Thoracic aorta (tissue), 2 donors: ENCODE data around the gene CAMKK2. TPM values are rescaled to one million over a fixed set of nuclear protein-coding genes. Genes with fewer than 3 reads are reported as not detected.
"Not testable (repeated sequence)": the region's sequence is repeated elsewhere in the genome, so short reads cannot be mapped to it uniquely, and the experiment has no call there.

ENCODE experiments used
- ATAC-seq: fragments of 150-250 bp; one replicate; pipeline ENCODE4 v1.8.0; 2017; ENCODE audit warnings: low read depth; ENCODE audit not compliant: insufficient number of reproducible peaks, low FRiP score
- DNase-seq: peaks from one replicate; pipeline ENCODE4 v3.0.0-alpha.2; 2020; ENCODE audit warnings: low spot score
- H3K27ac ChIP-seq, 2 donors: fragments of 200-600 bp; sonication (generic); 1 replicate in 1 of 2; 2 replicates in 1 of 2; pipeline ENCODE4 v1.5.1; 2016; ENCODE audit warnings: mild to moderate bottlenecking in 2 of 2, moderate library complexity in 2 of 2
- H3K27me3 ChIP-seq: fragments of 200-600 bp; sonication (generic); replicated peaks from 2 replicates; pipeline ENCODE4 v1.6.0; 2016; ENCODE audit warnings: mild to moderate bottlenecking; ENCODE audit not compliant: insufficient read depth
- H3K36me3 ChIP-seq: fragments of 200-600 bp; sonication (generic); one replicate; pipeline ENCODE4 v1.5.1; 2016
- H3K4me1 ChIP-seq, 2 donors: fragments of 200-600 bp; sonication (generic); 1 replicate in 1 of 2; 2 replicates in 1 of 2; pipeline versions ENCODE4 v1.5.1 to v1.6.0; 2016; ENCODE audit warnings: low read depth in 2 of 2, mild to moderate bottlenecking in 1 of 2; ENCODE audit not compliant: control insufficient read depth in 1 of 2
- H3K4me3 ChIP-seq: fragments of 200-600 bp; sonication (generic); 2 replicates; pipeline ENCODE4 v1.5.1; 2016; ENCODE audit warnings: mild to moderate bottlenecking
- H3K9me3 ChIP-seq: fragments of 200-600 bp; sonication (generic); 2 replicates; pipeline ENCODE4 v1.5.1; 2016
- total RNA-seq, 2 donors: library from RNA; depleted of rRNA; stranded (reverse); fragments of >200 nt; gene quantifications; one replicate each; pipeline versions ENCODE4 v1.1.0 to v1.2.3, GENCODE V29; 2016
- TF ChIP-seq, protein P1 (sequence below): fragments of 200-600 bp; sonication (generic); IDR thresholded peaks from one replicate; pipeline ENCODE4 v1.5.1; 2019; ENCODE audit warnings: antibody characterized with exemption

The CAMKK2 gene
- total RNA-seq, 2 donors from 2014 or later = 41.8 to 49.9 TPM

DNA sequence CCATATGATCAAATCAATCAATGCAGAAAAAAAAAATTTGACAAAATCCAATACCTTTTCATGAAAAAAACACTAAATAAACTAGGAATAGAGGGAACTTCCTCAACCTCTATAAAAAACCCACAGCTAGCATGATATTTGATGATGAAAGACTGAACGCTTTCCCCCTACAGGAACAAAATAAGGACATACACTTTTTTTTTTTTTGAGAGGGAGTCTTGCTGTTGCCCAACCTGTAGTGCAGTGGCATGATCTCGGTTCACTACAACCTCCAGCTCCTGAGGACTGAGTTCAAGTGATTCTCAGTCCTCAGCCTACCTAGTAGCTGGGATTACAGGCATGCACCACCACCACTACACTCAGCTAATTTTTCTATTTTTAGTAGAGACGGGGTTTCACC is 17.9 kb upstream of the CAMKK2 start:
- peaks cover 14% of the 10 kb centered on the region for H3K36me3 ChIP-seq
- DNase-seq (no peak), ATAC-seq (no peak)

DNA sequence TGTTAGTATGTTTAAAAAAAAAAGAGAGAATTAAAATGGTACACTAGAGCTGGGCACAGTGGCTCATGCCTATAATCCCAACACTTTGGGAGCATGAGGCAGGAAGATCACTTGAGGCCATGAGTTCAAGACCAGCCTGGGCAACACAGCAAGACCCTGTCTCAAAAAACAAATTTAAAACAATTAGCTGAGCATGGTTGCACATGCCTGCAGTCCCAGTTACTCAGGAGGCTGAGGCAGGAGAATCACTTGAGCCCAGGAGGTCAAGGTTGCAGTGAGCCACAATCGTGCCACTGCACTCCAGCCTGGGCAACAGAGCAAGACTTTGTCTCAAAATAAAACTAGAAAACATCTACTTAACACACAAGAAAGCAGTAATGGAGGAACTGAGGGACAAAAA is 13.7 kb upstream of the CAMKK2 start:
- not testable (repeated sequence) for H3K4me1 ChIP-seq, ATAC-seq, DNase-seq, H3K27ac ChIP-seq, H3K27me3 ChIP-seq, H3K9me3 ChIP-seq, H3K4me3 ChIP-seq
- peaks cover 16% of the 10 kb centered on the region for H3K36me3 ChIP-seq

More for the DNA sequence above, 17.9 kb upstream of the CAMKK2 start:
- H3K9me3 ChIP-seq = no peaks in the 10 kb centered on the region
- TF ChIP-seq, protein P1, sequence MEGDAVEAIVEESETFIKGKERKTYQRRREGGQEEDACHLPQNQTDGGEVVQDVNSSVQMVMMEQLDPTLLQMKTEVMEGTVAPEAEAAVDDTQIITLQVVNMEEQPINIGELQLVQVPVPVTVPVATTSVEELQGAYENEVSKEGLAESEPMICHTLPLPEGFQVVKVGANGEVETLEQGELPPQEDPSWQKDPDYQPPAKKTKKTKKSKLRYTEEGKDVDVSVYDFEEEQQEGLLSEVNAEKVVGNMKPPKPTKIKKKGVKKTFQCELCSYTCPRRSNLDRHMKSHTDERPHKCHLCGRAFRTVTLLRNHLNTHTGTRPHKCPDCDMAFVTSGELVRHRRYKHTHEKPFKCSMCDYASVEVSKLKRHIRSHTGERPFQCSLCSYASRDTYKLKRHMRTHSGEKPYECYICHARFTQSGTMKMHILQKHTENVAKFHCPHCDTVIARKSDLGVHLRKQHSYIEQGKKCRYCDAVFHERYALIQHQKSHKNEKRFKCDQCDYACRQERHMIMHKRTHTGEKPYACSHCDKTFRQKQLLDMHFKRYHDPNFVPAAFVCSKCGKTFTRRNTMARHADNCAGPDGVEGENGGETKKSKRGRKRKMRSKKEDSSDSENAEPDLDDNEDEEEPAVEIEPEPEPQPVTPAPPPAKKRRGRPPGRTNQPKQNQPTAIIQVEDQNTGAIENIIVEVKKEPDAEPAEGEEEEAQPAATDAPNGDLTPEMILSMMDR = no peak
- H3K4me3 ChIP-seq = no peak overlapping the region
- H3K27ac ChIP-seq = no peak overlapping the region
- H3K4me1 ChIP-seq = no peaks in the 10 kb centered on the region
- no peaks in the 10 kb centered on the region for H3K27me3 ChIP-seq

- not testable (repeated sequence) for H3K27me3 ChIP-seq, H3K9me3 ChIP-seq, H3K4me1 ChIP-seq, DNase-seq, H3K4me3 ChIP-seq, ATAC-seq, H3K27ac ChIP-seq
- H3K36me3 ChIP-seq = peaks cover 16% of the 10 kb centered on the region
Observed at GRCh38 chr12:121307397-121307796, 10.9 kb upstream of the CAMKK2 start.

GRCh38 chr12:121304306-121304705 is 7.8 kb upstream of the CAMKK2 start:
- peaks cover 11% of the 10 kb centered on the region for H3K36me3 ChIP-seq
- no peak overlapping the region for H3K27ac ChIP-seq
- no peaks in the 10 kb centered on the region for H3K27me3 ChIP-seq
- TF ChIP-seq, protein P1 = no peak
- H3K9me3 ChIP-seq = no peaks in the 10 kb centered on the region
- H3K4me1 ChIP-seq = no peaks in the 10 kb centered on the region
- ATAC-seq (no peak), DNase-seq (no peak)
- H3K4me3 ChIP-seq = no peak overlapping the region

GRCh38 chr12:121301876-121302275 is 5.4 kb upstream of the CAMKK2 start:
- TF ChIP-seq, protein P1 = no peak
- ATAC-seq (no peak), DNase-seq (no peak)
- H3K36me3 ChIP-seq = no peaks in the 10 kb centered on the region
- no peak overlapping the region for H3K4me3 ChIP-seq
- no peaks in the 10 kb centered on the region for H3K9me3 ChIP-seq
- H3K4me1 ChIP-seq = peaks cover 4 to 10% of the 10 kb centered on the region in 2 donors
- H3K27ac ChIP-seq = no peak overlapping the region
- H3K27me3 ChIP-seq = no peaks in the 10 kb centered on the region

GRCh38 chr12:121300083-121300819 is 3.7 kb upstream of the CAMKK2 start:
- H3K36me3 ChIP-seq = no peaks in the 10 kb centered on the region
- ATAC-seq = no peak
- no peak for DNase-seq

More at GRCh38 chr12:121300083-121300819, 3.7 kb upstream of the CAMKK2 start:
- Histone ChIP-seq H3K9me3 (no peaks in the 10 kb centered on the region), H3K4me3 (no peak overlapping the region), H3K27ac (no peak overlapping the region), H3K4me1 (peaks cover 8 to 16% of the 10 kb centered on the region in 2 donors), H3K27me3 (no peaks in the 10 kb centered on the region)
- TF ChIP-seq, protein P1 = no peak
